ENCODE results near the gene CPEB3. TPM values are rescaled to one million over a fixed set of nuclear protein-coding genes. Genes with fewer than 3 reads are reported as not detected.

Gene CPEB3
- total and polyA plus RNA-seq, 9 of the 15 experiments (the other 6 are each of a cell fraction or from before 2014, with no cell fraction given) = 0.15 to 1.2 (median 0.51) TPM

- TF ChIP-seq SRF (CRISPR knock-in tag; IDR thresholded peaks at IDR 0.05) (no peak; a peak in 1 of 4 replicates), TFAM (CRISPR knock-in tag; conservative IDR thresholded peaks at IDR 0.05) (no peak), MAFF (IDR thresholded peaks at IDR 0.05; ENCODE audit: low read length) (no peak), COPS2 (conservative IDR thresholded peaks at IDR 0.05) (no peak), DIDO1 (tag; IDR thresholded peaks at IDR 0.05; ENCODE audit: low read depth) (no peak), CHD4 (IDR thresholded peaks at IDR 0.05; ENCODE audit: insufficient read depth, insufficient replicate concordance, low read depth, low read length, poor library complexity, severe bottlenecking) (no peak), FOSL1 (tag; conservative IDR thresholded peaks at IDR 0.05) (no peak; the same call in 1 of the 2 replicates), NFATC3 (IDR thresholded peaks at IDR 0.05) (no peak), HNRNPL (IDR thresholded peaks at IDR 0.05; ENCODE audit: low read depth, low read length) (no peak), NEUROD1 (IDR thresholded peaks at IDR 0.05; ENCODE audit: borderline replicate concordance, low read depth, low read length, partially characterized antibody) (peak; percentile 49), MXI1 (IDR thresholded peaks at IDR 0.05; ENCODE audit: low read depth, low read length) (no peak), NONO (IDR thresholded peaks at IDR 0.05; ENCODE audit: low read depth in 2 of 2, low read length in 1 of 2) (peak in 1 of 2 experiments; percentile 63; a peak in 1 of 4 replicates), U2AF2 (optimal IDR thresholded peaks at IDR 0.05; ENCODE audit: low read depth, low read length) (no peak), CHD2 (IDR thresholded peaks at IDR 0.05; ENCODE audit: low read depth, low read length) (no peak), FIP1L1 (IDR thresholded peaks at IDR 0.05; ENCODE audit: low read depth, low read length, poor library complexity, severe bottlenecking) (peak; percentile 61), ZNF655 (CRISPR knock-in tag; IDR thresholded peaks at IDR 0.05) (no peak), KDM1A (IDR thresholded peaks at IDR 0.05) (no peak), ZSCAN32 (CRISPR knock-in tag; IDR thresholded peaks at IDR 0.05) (no peak), ZNF212 (CRISPR knock-in tag; IDR thresholded peaks at IDR 0.05) (no peak), ZNF347 (CRISPR knock-in tag; IDR thresholded peaks at IDR 0.05; ENCODE audit: low read depth) (no peak), SMC3 (conservative IDR thresholded peaks at IDR 0.05; ENCODE audit: insufficient read depth, low read depth, low read length) (peak; percentile 28; the same call in 1 of the 2 replicates), PURB (CRISPR knock-in tag; IDR thresholded peaks at IDR 0.05; ENCODE audit: low read depth) (no peak)
- TF ChIP-seq, protein P1, sequence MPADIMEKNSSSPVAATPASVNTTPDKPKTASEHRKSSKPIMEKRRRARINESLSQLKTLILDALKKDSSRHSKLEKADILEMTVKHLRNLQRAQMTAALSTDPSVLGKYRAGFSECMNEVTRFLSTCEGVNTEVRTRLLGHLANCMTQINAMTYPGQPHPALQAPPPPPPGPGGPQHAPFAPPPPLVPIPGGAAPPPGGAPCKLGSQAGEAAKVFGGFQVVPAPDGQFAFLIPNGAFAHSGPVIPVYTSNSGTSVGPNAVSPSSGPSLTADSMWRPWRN (IDR thresholded peaks at IDR 0.05; ENCODE audit: low read depth) = no peak
- TF ChIP-seq, protein P2, sequence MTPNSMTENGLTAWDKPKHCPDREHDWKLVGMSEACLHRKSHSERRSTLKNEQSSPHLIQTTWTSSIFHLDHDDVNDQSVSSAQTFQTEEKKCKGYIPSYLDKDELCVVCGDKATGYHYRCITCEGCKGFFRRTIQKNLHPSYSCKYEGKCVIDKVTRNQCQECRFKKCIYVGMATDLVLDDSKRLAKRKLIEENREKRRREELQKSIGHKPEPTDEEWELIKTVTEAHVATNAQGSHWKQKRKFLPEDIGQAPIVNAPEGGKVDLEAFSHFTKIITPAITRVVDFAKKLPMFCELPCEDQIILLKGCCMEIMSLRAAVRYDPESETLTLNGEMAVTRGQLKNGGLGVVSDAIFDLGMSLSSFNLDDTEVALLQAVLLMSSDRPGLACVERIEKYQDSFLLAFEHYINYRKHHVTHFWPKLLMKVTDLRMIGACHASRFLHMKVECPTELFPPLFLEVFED (CRISPR knock-in tag; conservative IDR thresholded peaks at IDR 0.05) = no peak
- TF ChIP-seq, protein P3, sequence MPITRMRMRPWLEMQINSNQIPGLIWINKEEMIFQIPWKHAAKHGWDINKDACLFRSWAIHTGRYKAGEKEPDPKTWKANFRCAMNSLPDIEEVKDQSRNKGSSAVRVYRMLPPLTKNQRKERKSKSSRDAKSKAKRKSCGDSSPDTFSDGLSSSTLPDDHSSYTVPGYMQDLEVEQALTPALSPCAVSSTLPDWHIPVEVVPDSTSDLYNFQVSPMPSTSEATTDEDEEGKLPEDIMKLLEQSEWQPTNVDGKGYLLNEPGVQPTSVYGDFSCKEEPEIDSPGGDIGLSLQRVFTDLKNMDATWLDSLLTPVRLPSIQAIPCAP (CRISPR knock-in tag; IDR thresholded peaks at IDR 0.05; ENCODE audit: borderline replicate concordance) = no peak
These were observed at the start of gene CPEB3, which contains the start of gene MARCHF5 (continued) for GRCh38 chr10:92290837-92291615.

Measured in K562 (cell line).